ENCODE data around the gene TNFRSF14.

- TF ChIP-seq POLR2A (IDR thresholded peaks at IDR 0.05; ENCODE audit: low read depth, low read length) = no peak
- TF ChIP-seq TAF1 (IDR thresholded peaks at IDR 0.05; ENCODE audit: low read depth, low read length) = no peak
- no peak for TF ChIP-seq POLR2AphosphoS5 (IDR thresholded peaks at IDR 0.05; ENCODE audit: low read depth, low read length)
- TF ChIP-seq SPI1 (IDR thresholded peaks at IDR 0.05; ENCODE audit: low read depth, low read length) = no peak
Observed at GRCh38 chr1:2535455-2535854, 20.7 kb upstream of the TNFRSF14 start.
